Activated naive CD4-positive, alpha-beta T cell treated with Interleukin-2 at 50 U/mL for 16 hours (primary cell): ENCODE data around the gene SLC44A3.

Experiments
- DNase-seq: peaks from one replicate; pipeline ENCODE4 v3.0.0-alpha.2; 2020

Gene SLC44A3

GRCh38 chr1:94819945-94820746 lies at the start of gene SLC44A3:
TSS of gene SLC44A3 (plus strand) at chr1:94820357. CDS start at chr1:94820452, 95 bp downstream.
- peak; percentile 14 for DNase-seq

- no peak for DNase-seq
Measured at GRCh38 chr1:94772230-94772641, 47.9 kb upstream of the SLC44A3 start.

- DNase-seq: no peak
Measured at GRCh38 chr1:94772845-94773244, 47.3 kb upstream of the SLC44A3 start.

- no peak for DNase-seq
Measured at GRCh38 chr1:94773296-94773809, 46.8 kb upstream of the SLC44A3 start.

- DNase-seq: no peak
Measured at GRCh38 chr1:94773931-94774422, 46.2 kb upstream of the SLC44A3 start.

- no peak for DNase-seq
Measured at GRCh38 chr1:94776474-94776873, 43.7 kb upstream of the SLC44A3 start.

- no peak for DNase-seq
Measured at GRCh38 chr1:94777281-94777680, 42.9 kb upstream of the SLC44A3 start.

- DNase-seq: no peak
Measured at GRCh38 chr1:94778808-94779207, 41.3 kb upstream of the SLC44A3 start.

GRCh38 chr1:94783342-94784189 lies 36.6 kb upstream of the SLC44A3 start:
- no peak for DNase-seq

- DNase-seq: no peak
Measured at GRCh38 chr1:94784190-94784515, 36.0 kb upstream of the SLC44A3 start.

- no peak for DNase-seq
Measured at GRCh38 chr1:94787691-94788090, 32.5 kb upstream of the SLC44A3 start.

- no peak for DNase-seq
Measured at GRCh38 chr1:94790246-94790645, 29.9 kb upstream of the SLC44A3 start.

- DNase-seq: no peak
Measured at GRCh38 chr1:94790670-94791069, 29.5 kb upstream of the SLC44A3 start.

GRCh38 chr1:94792473-94793295 lies 27.5 kb upstream of the SLC44A3 start:
- no peak for DNase-seq

GRCh38 chr1:94793296-94793656 lies 26.9 kb upstream of the SLC44A3 start:
- no peak for DNase-seq

GRCh38 chr1:94795434-94795833 lies 24.7 kb upstream of the SLC44A3 start:
- no peak for DNase-seq

- no peak for DNase-seq
Measured at GRCh38 chr1:94796266-94796665, 23.9 kb upstream of the SLC44A3 start.

GRCh38 chr1:94797291-94797690 lies 22.9 kb upstream of the SLC44A3 start:
- no peak for DNase-seq

GRCh38 chr1:94798054-94798453 lies 22.1 kb upstream of the SLC44A3 start:
- no peak for DNase-seq

- no peak for DNase-seq
Measured at GRCh38 chr1:94798462-94798861, 21.7 kb upstream of the SLC44A3 start.

- no peak for DNase-seq
Measured at GRCh38 chr1:94799206-94799605, 21.0 kb upstream of the SLC44A3 start.

- DNase-seq: no peak
Measured at GRCh38 chr1:94801919-94802546, 18.1 kb upstream of the SLC44A3 start.
